HL-60 (cell line): ENCODE data around the gene HEBP2.

Experiments used
- CTCF ChIP-seq: IDR thresholded peaks from one replicate; pipeline ENCODE4 v1.5.1; 2011; ENCODE audit warnings: low read length, control low read depth, inconsistent platforms; ENCODE audit not compliant: insufficient read depth
- GABPA ChIP-seq: IDR thresholded peaks from 2 replicates; pipeline ENCODE4 v1.6.1; 2012; ENCODE audit warnings: low read depth
- POLR2AphosphoS5 ChIP-seq: IDR thresholded peaks from 2 replicates; pipeline ENCODE4 v1.6.1; 2012; ENCODE audit warnings: low read depth
- REST ChIP-seq: IDR thresholded peaks from 2 replicates; pipeline ENCODE4 v1.6.1; 2012; ENCODE audit warnings: low read depth; ENCODE audit not compliant: insufficient replicate concordance
- SPI1 ChIP-seq: IDR thresholded peaks from 2 replicates; pipeline ENCODE4 v1.6.1; 2012; ENCODE audit warnings: low read depth, mild to moderate bottlenecking, borderline replicate concordance

- TF ChIP-seq CTCF (no peak), POLR2AphosphoS5 (no peak), REST (no peak), GABPA (no peak), SPI1 (no peak)
Observed at GRCh38 chr6:138371452-138371711, 32.6 kb upstream of the HEBP2 start.
